Cardiac muscle cell (in vitro differentiated cells and primary cell): ENCODE measurements around the gene IFNA7. TPM values are rescaled to one million over a fixed set of nuclear protein-coding genes. Genes with fewer than 3 reads are reported as not detected.
"Not testable (repeated sequence)": the region's sequence is repeated elsewhere in the genome, so short reads cannot be mapped to it uniquely, and the experiment has no call there.

Experiments used
- DNase-seq, 2 donors: peaks; one replicate each; pipeline versions ENCODE4 v3.0.0 to v3.0.0-alpha.2; 2010 to 2017; ENCODE audit warnings: low read depth in 1 of 2, low spot score in 1 of 2
- H3K27ac ChIP-seq: fragments of 200-600 bp; sonication (generic); 2 replicates; pipeline ENCODE4 v1.5.1; 2016
- H3K27me3 ChIP-seq: fragments of 200-600 bp; sonication (generic); 2 replicates; pipeline ENCODE4 v1.6.0; 2016; ENCODE audit warnings: control low read depth
- H3K36me3 ChIP-seq: fragments of 200-600 bp; sonication (generic); 2 replicates; pipeline ENCODE4 v1.5.1; 2016; ENCODE audit warnings: control low read depth
- H3K4me1 ChIP-seq: fragments of 200-600 bp; sonication (generic); 2 replicates; pipeline ENCODE4 v1.8.1; 2017; ENCODE audit warnings: low read depth, mild to moderate bottlenecking, mixed run types
- H3K4me3 ChIP-seq: fragments of 200-600 bp; sonication (generic); 2 replicates; pipeline ENCODE4 v1.5.1; 2016; ENCODE audit warnings: mild to moderate bottlenecking
- H3K9me3 ChIP-seq: fragments of 200-600 bp; sonication (generic); 2 replicates; pipeline ENCODE4 v1.5.1; 2017; ENCODE audit warnings: low read depth, mild to moderate bottlenecking, control low read depth
- CTCF ChIP-seq: IDR thresholded peaks from 2 replicates; pipeline ENCODE4 v1.5.1; 2012; ENCODE audit warnings: low read depth, mild to moderate bottlenecking, low read length
- polyA plus RNA-seq: library from polyadenylated mRNA; unstranded; fragments of >200 nt; fragmentation: Nextera tagmentation; extraction: Ambion mirVana; gene quantifications from 2 replicates; pipeline ENCODE4 v1.2.1, GENCODE V29; 2016
- total RNA-seq: library from RNA; depleted of rRNA; stranded (reverse); fragments of >200 nt; gene quantifications from 2 replicates; pipeline ENCODE4 v1.2.3, GENCODE V29; 2016

IFNA7 gene
- total and polyA plus RNA-seq, 2 experiments from 2014 or later, result not detected

- not testable (repeated sequence) for H3K27me3 ChIP-seq, H3K9me3 ChIP-seq, H3K27ac ChIP-seq, H3K36me3 ChIP-seq, H3K4me1 ChIP-seq, H3K4me3 ChIP-seq
- peak; percentile 59 for TF ChIP-seq CTCF
- peak; percentile 17 to 24 for DNase-seq
These were observed 18.9 kb downstream of the IFNA7 start for GRCh38 chr9:21182810-21183736.

GRCh38 chr9:21174671-21175070, 27.3 kb downstream of the IFNA7 start:
- no peaks in the 10 kb centered on the region for H3K36me3 ChIP-seq
- DNase-seq, result no peak
- H3K9me3 ChIP-seq, result no peaks in the 10 kb centered on the region
- H3K27ac ChIP-seq, result no peak overlapping the region
- TF ChIP-seq CTCF, result no peak
- H3K27me3 ChIP-seq, result no peaks in the 10 kb centered on the region
- no peak overlapping the region for H3K4me3 ChIP-seq
- H3K4me1 ChIP-seq, result no peaks in the 10 kb centered on the region

- no peak for TF ChIP-seq CTCF
- H3K9me3 ChIP-seq, result no peaks in the 10 kb centered on the region
- DNase-seq, result no peak
These were observed 29.8 kb downstream of the IFNA7 start for GRCh38 chr9:21172156-21172555.

GRCh38 chr9:21171351-21171750, 30.7 kb downstream of the IFNA7 start:
- no peaks in the 10 kb centered on the region for H3K27me3 ChIP-seq
- no peaks in the 10 kb centered on the region for H3K36me3 ChIP-seq
- no peak for TF ChIP-seq CTCF
- H3K4me3 ChIP-seq, result no peak overlapping the region
- H3K9me3 ChIP-seq, result no peaks in the 10 kb centered on the region
- no peaks in the 10 kb centered on the region for H3K4me1 ChIP-seq
- H3K27ac ChIP-seq, result no peak overlapping the region
- DNase-seq, result no peak

More at GRCh38 chr9:21172156-21172555, 29.8 kb downstream of the IFNA7 start:
- Histone ChIP-seq H3K36me3 (no peaks in the 10 kb centered on the region), H3K4me1 (no peaks in the 10 kb centered on the region), H3K4me3 (no peak overlapping the region), H3K27ac (no peak overlapping the region), H3K27me3 (no peaks in the 10 kb centered on the region)

- H3K36me3 ChIP-seq, H3K4me3 ChIP-seq, DNase-seq, H3K4me1 ChIP-seq, H3K27me3 ChIP-seq, H3K27ac ChIP-seq, H3K9me3 ChIP-seq: not testable (repeated sequence)
These were observed 35.4 kb downstream of the IFNA7 start, which contains the start of gene IFNA21 for GRCh38 chr9:21166560-21166959. Gene IFNA21, minus strand, starts transcription at chr9:21166660. Its CDS starts 48 bp downstream, at chr9:21166612.

GRCh38 chr9:21165516-21165915, 36.5 kb downstream of the IFNA7 start:
- Histone ChIP-seq H3K4me3 (no peak overlapping the region), H3K9me3 (no peaks in the 10 kb centered on the region), H3K27me3 (no peaks in the 10 kb centered on the region), H3K27ac (no peak overlapping the region), H3K4me1 (no peaks in the 10 kb centered on the region), H3K36me3 (no peaks in the 10 kb centered on the region)
- no peak for TF ChIP-seq CTCF
- DNase-seq, result no peak
